WTC11 (cell line): ENCODE results near the gene TXNDC15. TPM values are rescaled to one million over a fixed set of nuclear protein-coding genes. Genes with fewer than 3 reads are reported as not detected.
A peak's percentile ranks its signal among the peaks of the same experiment; 100 is the strongest.

Source experiments
- ATAC-seq: fragments of 200-7000 bp; cut with Tn5 transposase; 2 replicates; pipeline ENCODE4 v1.10.0; 2021; ENCODE audit warnings: mild to moderate bottlenecking, moderate library complexity
- CTCF ChIA-PET: fragments of 300-600 bp; sonication (Branson Sonifier 250); formaldehyde crosslinking; loops from one replicate; lab custom pipeline; 2021; ENCODE audit warnings: antibody characterized with exemption; lab: Charles Lee
- POLR2A ChIA-PET: fragments of 350-600 bp; sonication (Branson Sonifier 250); formaldehyde crosslinking; loops from one replicate; lab custom pipeline; 2021; ENCODE audit warnings: antibody characterized with exemption; lab: Charles Lee
- DNase-seq: peaks from one replicate; pipeline ENCODE4 v3.0.0; 2021; ENCODE audit warnings: low spot score
- H3K27ac Mint-ChIP-seq: 2 replicates; pipeline ENCODE4 v1.8.0; 2021; ENCODE audit warnings: mixed read lengths
- H3K27me3 Mint-ChIP-seq: 2 replicates; pipeline ENCODE4 v1.8.0; 2021; ENCODE audit warnings: low read depth, mild to moderate bottlenecking, moderate library complexity, mixed read lengths
- H3K36me3 Mint-ChIP-seq: 2 replicates; pipeline ENCODE4 v1.8.0; 2021; ENCODE audit warnings: mixed read lengths
- H3K4me1 Mint-ChIP-seq: 2 replicates; pipeline ENCODE4 v1.8.0; 2022; ENCODE audit warnings: mixed read lengths
- H3K4me3 Mint-ChIP-seq: 2 replicates; pipeline ENCODE4 v1.8.0; 2021; ENCODE audit warnings: mild to moderate bottlenecking, moderate library complexity, mixed read lengths
- H3K9me3 Mint-ChIP-seq: 2 replicates; pipeline ENCODE4 v1.8.0; 2021; ENCODE audit warnings: mixed read lengths
- CDX4 ChIP-seq: fragments of 250-450 bp; sonication (Bioruptor Pico); IDR thresholded peaks from 2 replicates; pipeline ENCODE4 v1.9.0; 2021; ENCODE audit warnings: moderate library complexity, mild to moderate bottlenecking, inconsistent platforms, borderline replicate concordance
- CTCF ChIP-seq: fragments of 200-600 bp; IDR thresholded peaks from 2 replicates; pipeline ENCODE4 v1.8.0; 2022; ENCODE audit warnings: antibody characterized with exemption
- JUN ChIP-seq: sonication (generic); formaldehyde crosslinking; IDR thresholded peaks from 2 replicates; pipeline ENCODE4 v1.8.0; 2023; ENCODE audit warnings: mild to moderate bottlenecking, missing genetic modification reagents
- KAT7 ChIP-seq: sonication (generic); formaldehyde crosslinking; IDR thresholded peaks from 2 replicates; pipeline ENCODE4 v1.8.1; 2023; ENCODE audit warnings: missing genetic modification reagents, mild to moderate bottlenecking, borderline replicate concordance
- MAX ChIP-seq: sonication (generic); formaldehyde crosslinking; IDR thresholded peaks from 2 replicates; pipeline ENCODE4 v1.8.0; 2022; ENCODE audit warnings: mild to moderate bottlenecking, missing genetic modification reagents
- TEAD1 ChIP-seq: sonication (generic); formaldehyde crosslinking; IDR thresholded peaks from 2 replicates; pipeline ENCODE4 v1.8.0; 2022; ENCODE audit warnings: mild to moderate bottlenecking, missing genetic modification reagents
- ZNF532 ChIP-seq: fragments of 250-450 bp; sonication (Bioruptor Pico); IDR thresholded peaks from 2 replicates; pipeline ENCODE4 v1.9.0; 2021; ENCODE audit warnings: mild to moderate bottlenecking, borderline replicate concordance
- total RNA-seq: library from RNA; stranded (reverse); gene quantifications from 3 replicates; pipeline ENCODE4 v1.2.3, GENCODE V29; 2021
- TF ChIP-seq, protein P1 (sequence below): sonication (generic); formaldehyde crosslinking; IDR thresholded peaks from 2 replicates; pipeline ENCODE4 v1.8.0; 2023; ENCODE audit warnings: missing genetic modification reagents, mild to moderate bottlenecking, borderline replicate concordance
- TF ChIP-seq, protein P2 (sequence below): sonication (generic); formaldehyde crosslinking; IDR thresholded peaks from 2 replicates; pipeline ENCODE4 v1.8.0; 2022; ENCODE audit warnings: mild to moderate bottlenecking, missing genetic modification reagents

Gene TXNDC15
- total RNA-seq, 1 experiment from 2014 or later: 26.1 TPM

DNA sequence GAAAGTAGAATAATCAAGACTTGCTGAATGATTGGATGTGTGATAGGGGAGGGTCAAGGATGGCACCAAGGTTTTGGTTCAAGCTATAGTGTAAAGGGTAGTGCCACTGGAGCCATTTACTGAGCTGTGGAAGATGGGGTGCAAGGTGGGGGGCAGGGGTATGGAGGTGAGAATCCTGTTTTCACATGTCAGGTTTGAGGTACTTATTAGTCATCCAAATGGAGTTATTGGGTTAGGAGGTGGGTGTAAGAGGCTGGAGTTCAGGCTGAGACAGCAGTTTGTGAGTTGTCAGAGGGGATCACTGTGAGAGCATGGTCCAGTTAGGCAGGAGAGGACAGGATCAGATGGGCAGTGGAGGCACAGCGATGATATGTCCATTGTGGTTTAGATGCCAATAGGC is 39.6 kb downstream of the TXNDC15 start (continued):
- TF ChIP-seq, protein P1, sequence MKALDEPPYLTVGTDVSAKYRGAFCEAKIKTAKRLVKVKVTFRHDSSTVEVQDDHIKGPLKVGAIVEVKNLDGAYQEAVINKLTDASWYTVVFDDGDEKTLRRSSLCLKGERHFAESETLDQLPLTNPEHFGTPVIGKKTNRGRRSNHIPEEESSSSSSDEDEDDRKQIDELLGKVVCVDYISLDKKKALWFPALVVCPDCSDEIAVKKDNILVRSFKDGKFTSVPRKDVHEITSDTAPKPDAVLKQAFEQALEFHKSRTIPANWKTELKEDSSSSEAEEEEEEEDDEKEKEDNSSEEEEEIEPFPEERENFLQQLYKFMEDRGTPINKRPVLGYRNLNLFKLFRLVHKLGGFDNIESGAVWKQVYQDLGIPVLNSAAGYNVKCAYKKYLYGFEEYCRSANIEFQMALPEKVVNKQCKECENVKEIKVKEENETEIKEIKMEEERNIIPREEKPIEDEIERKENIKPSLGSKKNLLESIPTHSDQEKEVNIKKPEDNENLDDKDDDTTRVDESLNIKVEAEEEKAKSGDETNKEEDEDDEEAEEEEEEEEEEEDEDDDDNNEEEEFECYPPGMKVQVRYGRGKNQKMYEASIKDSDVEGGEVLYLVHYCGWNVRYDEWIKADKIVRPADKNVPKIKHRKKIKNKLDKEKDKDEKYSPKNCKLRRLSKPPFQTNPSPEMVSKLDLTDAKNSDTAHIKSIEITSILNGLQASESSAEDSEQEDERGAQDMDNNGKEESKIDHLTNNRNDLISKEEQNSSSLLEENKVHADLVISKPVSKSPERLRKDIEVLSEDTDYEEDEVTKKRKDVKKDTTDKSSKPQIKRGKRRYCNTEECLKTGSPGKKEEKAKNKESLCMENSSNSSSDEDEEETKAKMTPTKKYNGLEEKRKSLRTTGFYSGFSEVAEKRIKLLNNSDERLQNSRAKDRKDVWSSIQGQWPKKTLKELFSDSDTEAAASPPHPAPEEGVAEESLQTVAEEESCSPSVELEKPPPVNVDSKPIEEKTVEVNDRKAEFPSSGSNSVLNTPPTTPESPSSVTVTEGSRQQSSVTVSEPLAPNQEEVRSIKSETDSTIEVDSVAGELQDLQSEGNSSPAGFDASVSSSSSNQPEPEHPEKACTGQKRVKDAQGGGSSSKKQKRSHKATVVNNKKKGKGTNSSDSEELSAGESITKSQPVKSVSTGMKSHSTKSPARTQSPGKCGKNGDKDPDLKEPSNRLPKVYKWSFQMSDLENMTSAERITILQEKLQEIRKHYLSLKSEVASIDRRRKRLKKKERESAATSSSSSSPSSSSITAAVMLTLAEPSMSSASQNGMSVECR (CRISPR knock-in tag): no peak
- TF ChIP-seq CDX4 (CRISPR knock-in tag): no peak
- no peak for TF ChIP-seq KAT7 (CRISPR knock-in tag)

- H3K27ac Mint-ChIP-seq: no peak overlapping the region
- DNase-seq: peak; percentile 56
- peak; percentile 91 for ATAC-seq
- TF ChIP-seq TEAD1 (CRISPR knock-in tag): no peak
- TF ChIP-seq ZNF532 (CRISPR knock-in tag): no peak
- TF ChIP-seq JUN (CRISPR knock-in tag): no peak
- peak; percentile 36; the same call in 1 of the 2 replicates for TF ChIP-seq CTCF
- TF ChIP-seq MAX (CRISPR knock-in tag): no peak
- TF ChIP-seq, protein P2, sequence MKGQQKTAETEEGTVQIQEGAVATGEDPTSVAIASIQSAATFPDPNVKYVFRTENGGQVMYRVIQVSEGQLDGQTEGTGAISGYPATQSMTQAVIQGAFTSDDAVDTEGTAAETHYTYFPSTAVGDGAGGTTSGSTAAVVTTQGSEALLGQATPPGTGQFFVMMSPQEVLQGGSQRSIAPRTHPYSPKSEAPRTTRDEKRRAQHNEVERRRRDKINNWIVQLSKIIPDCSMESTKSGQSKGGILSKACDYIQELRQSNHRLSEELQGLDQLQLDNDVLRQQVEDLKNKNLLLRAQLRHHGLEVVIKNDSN (CRISPR knock-in tag): no peak
- CTCF ChIA-PET: interaction anchor here (0.5 to 2.0 kb wide), 36 partner anchors 9 to 286 kb away, joined by 3 to 17 read pairs (median 4); partner anchors contain the start of genes PCBD2 and TXNDC15
- POLR2A ChIA-PET: interaction anchor here (0.5 to 1.5 kb wide), 2 partner anchors 13 to 69 kb away, joined by 4 read pairs; partner anchors contain the start of gene PCBD2
- peaks cover 12% of the 10 kb centered on the region for H3K36me3 Mint-ChIP-seq
- no peaks in the 10 kb centered on the region for H3K4me1 Mint-ChIP-seq
- H3K4me3 Mint-ChIP-seq: no peak overlapping the region
- H3K9me3 Mint-ChIP-seq: no peaks in the 10 kb centered on the region
- H3K27me3 Mint-ChIP-seq: no peaks in the 10 kb centered on the region
Measured at GRCh38 chr5:134917070-134917815, 43.1 kb downstream of the TXNDC15 start.
